Astrocyte (in vitro differentiated cells and primary cell): ENCODE results near the gene LCMT1. TPM values are rescaled to one million over a fixed set of nuclear protein-coding genes. Genes with fewer than 3 reads are reported as not detected.

Experiments used
- DNase-seq: peaks from one replicate; pipeline ENCODE4 v3.0.0-alpha.2; 2010; ENCODE audit warnings: low read depth
- FAIRE-seq: peaks from 2 replicates; lab custom pipeline; 2011; peaks lifted over from hg19 to GRCh38; lab: Jason Lieb, UNC
- H2AFZ ChIP-seq: 2 replicates; pipeline ENCODE4 v1.6.0; 2012; ENCODE audit warnings: low read depth, low read length, inconsistent platforms
- H3K27ac ChIP-seq: 2 replicates; pipeline ENCODE4 v1.5.1; 2011; ENCODE audit warnings: low read depth, low read length, inconsistent platforms
- H3K27me3 ChIP-seq: 2 replicates; pipeline ENCODE4 v1.6.0; 2011; ENCODE audit warnings: low read length, inconsistent platforms; ENCODE audit not compliant: insufficient read depth
- H3K36me3 ChIP-seq: 2 replicates; pipeline ENCODE4 v1.5.1; 2011; ENCODE audit warnings: low read length, inconsistent platforms; ENCODE audit not compliant: insufficient read depth
- H3K4me1 ChIP-seq: 2 replicates; pipeline ENCODE4 v1.5.1; 2011; ENCODE audit warnings: low read length, inconsistent platforms; ENCODE audit not compliant: insufficient read depth
- H3K4me2 ChIP-seq: 2 replicates; pipeline ENCODE4 v1.6.0; 2012; ENCODE audit warnings: low read length, inconsistent platforms
- H3K4me3 ChIP-seq: 2 replicates; pipeline ENCODE4 v1.5.1; 2011; ENCODE audit warnings: low read depth, mild to moderate bottlenecking, low read length, inconsistent platforms; ENCODE audit not compliant: insufficient read depth
- H3K79me2 ChIP-seq: 2 replicates; pipeline ENCODE4 v1.6.0; 2012; ENCODE audit warnings: mild to moderate bottlenecking, low read length, inconsistent platforms; ENCODE audit not compliant: insufficient read depth
- H3K9ac ChIP-seq: 2 replicates; pipeline ENCODE4 v1.6.0; 2012; ENCODE audit warnings: mild to moderate bottlenecking, low read length, inconsistent platforms
- H3K9me3 ChIP-seq: 2 replicates; pipeline ENCODE4 v1.5.1; 2012; ENCODE audit warnings: low read depth, mild to moderate bottlenecking, low read length, inconsistent platforms; ENCODE audit not compliant: insufficient read depth
- H4K20me1 ChIP-seq: 2 replicates; pipeline ENCODE4 v1.6.0; 2012; ENCODE audit warnings: low read length, inconsistent platforms; ENCODE audit not compliant: insufficient read depth
- H3K27ac Mint-ChIP-seq: one replicate; pipeline ENCODE4 v1.8.0; 2021; ENCODE audit warnings: mild to moderate bottlenecking, mixed read lengths; ENCODE audit not compliant: unreplicated experiment
- H3K27me3 Mint-ChIP-seq: one replicate; pipeline ENCODE4 v1.8.0; 2021; ENCODE audit warnings: low read depth, mixed read lengths; ENCODE audit not compliant: unreplicated experiment
- H3K36me3 Mint-ChIP-seq: one replicate; pipeline ENCODE4 v1.8.0; 2021; ENCODE audit warnings: low read depth, mixed read lengths; ENCODE audit not compliant: unreplicated experiment
- H3K4me1 Mint-ChIP-seq: one replicate; pipeline ENCODE4 v1.8.0; 2021; ENCODE audit warnings: low read depth, mixed read lengths; ENCODE audit not compliant: unreplicated experiment
- H3K4me3 Mint-ChIP-seq: one replicate; pipeline ENCODE4 v1.8.0; 2021; ENCODE audit warnings: mild to moderate bottlenecking, moderate library complexity, mixed read lengths; ENCODE audit not compliant: unreplicated experiment
- H3K9me3 Mint-ChIP-seq: one replicate; pipeline ENCODE4 v1.8.0; 2021; ENCODE audit warnings: mild to moderate bottlenecking, mixed read lengths; ENCODE audit not compliant: unreplicated experiment
- EZH2 ChIP-seq: IDR thresholded peaks from 2 replicates; pipeline ENCODE4 v1.6.1; 2012; ENCODE audit warnings: mild to moderate bottlenecking, low read length, inconsistent platforms; ENCODE audit not compliant: insufficient read depth
- total RNA-seq: library from RNA; stranded (reverse); gene quantifications from 2 replicates; pipeline ENCODE4 v1.2.1, GENCODE V29; 2021
- TF ChIP-seq, protein P1 (sequence below): IDR thresholded peaks from 2 replicates; pipeline ENCODE4 v1.5.1; 2011; ENCODE audit warnings: low read depth, mild to moderate bottlenecking, inconsistent platforms, low read length, moderate library complexity; ENCODE audit not compliant: insufficient read depth

Gene LCMT1
- total RNA-seq, 1 donor from 2014 or later: 46.9 TPM

- H4K20me1 ChIP-seq: no peaks in the 10 kb centered on the region
- Mint-ChIP-seq H3K27me3 (no peaks in the 10 kb centered on the region), H3K9me3 (no peaks in the 10 kb centered on the region), H3K4me1 (no peaks in the 10 kb centered on the region), H3K4me3 (no peak overlapping the region), H3K27ac (no peak overlapping the region), H3K36me3 (no peaks in the 10 kb centered on the region)
- H3K4me2 ChIP-seq: no peak overlapping the region
- no peak overlapping the region for H2AFZ ChIP-seq
- DNase-seq (no peak), FAIRE-seq (no peak)
- H3K4me1 ChIP-seq: no peaks in the 10 kb centered on the region
- no peaks in the 10 kb centered on the region for H3K27me3 ChIP-seq
- H3K9ac ChIP-seq: no peak overlapping the region
- H3K27ac ChIP-seq: no peak overlapping the region
- no peak overlapping the region for H3K4me3 ChIP-seq
- no peaks in the 10 kb centered on the region for H3K9me3 ChIP-seq
- no peaks in the 10 kb centered on the region for H3K36me3 ChIP-seq
- H3K79me2 ChIP-seq: no peaks in the 10 kb centered on the region
- TF ChIP-seq, protein P1, sequence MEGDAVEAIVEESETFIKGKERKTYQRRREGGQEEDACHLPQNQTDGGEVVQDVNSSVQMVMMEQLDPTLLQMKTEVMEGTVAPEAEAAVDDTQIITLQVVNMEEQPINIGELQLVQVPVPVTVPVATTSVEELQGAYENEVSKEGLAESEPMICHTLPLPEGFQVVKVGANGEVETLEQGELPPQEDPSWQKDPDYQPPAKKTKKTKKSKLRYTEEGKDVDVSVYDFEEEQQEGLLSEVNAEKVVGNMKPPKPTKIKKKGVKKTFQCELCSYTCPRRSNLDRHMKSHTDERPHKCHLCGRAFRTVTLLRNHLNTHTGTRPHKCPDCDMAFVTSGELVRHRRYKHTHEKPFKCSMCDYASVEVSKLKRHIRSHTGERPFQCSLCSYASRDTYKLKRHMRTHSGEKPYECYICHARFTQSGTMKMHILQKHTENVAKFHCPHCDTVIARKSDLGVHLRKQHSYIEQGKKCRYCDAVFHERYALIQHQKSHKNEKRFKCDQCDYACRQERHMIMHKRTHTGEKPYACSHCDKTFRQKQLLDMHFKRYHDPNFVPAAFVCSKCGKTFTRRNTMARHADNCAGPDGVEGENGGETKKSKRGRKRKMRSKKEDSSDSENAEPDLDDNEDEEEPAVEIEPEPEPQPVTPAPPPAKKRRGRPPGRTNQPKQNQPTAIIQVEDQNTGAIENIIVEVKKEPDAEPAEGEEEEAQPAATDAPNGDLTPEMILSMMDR: no peak
- TF ChIP-seq EZH2: no peak
Measured at GRCh38 chr16:25184771-25185170, 73.2 kb downstream of the LCMT1 start.

DNA sequence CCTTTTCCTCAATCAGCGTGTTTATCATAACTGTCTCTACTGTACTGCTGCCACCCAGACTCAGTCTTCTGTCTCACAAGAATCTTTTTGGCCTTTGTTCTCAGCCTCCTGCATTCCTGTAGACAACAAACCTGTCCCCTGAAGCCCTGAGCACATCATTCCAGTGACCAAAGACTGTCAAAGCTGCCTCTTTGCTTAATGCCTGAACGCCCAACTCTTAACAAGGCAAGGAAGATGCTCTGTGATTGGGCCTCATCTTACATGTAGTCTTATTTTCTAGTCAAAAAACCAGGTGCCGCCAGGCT is 75.9 kb downstream of the LCMT1 start:
- H3K79me2 ChIP-seq: no peaks in the 10 kb centered on the region
- Mint-ChIP-seq H3K4me3 (no peak overlapping the region), H3K36me3 (no peaks in the 10 kb centered on the region), H3K4me1 (no peaks in the 10 kb centered on the region), H3K27ac (no peak overlapping the region), H3K9me3 (no peaks in the 10 kb centered on the region), H3K27me3 (no peaks in the 10 kb centered on the region)
- H3K27ac ChIP-seq: no peak overlapping the region
- H3K4me2 ChIP-seq: no peak overlapping the region
- FAIRE-seq: no peak
- no peak overlapping the region for H3K4me3 ChIP-seq
- no peaks in the 10 kb centered on the region for H3K4me1 ChIP-seq
- H4K20me1 ChIP-seq: no peaks in the 10 kb centered on the region
- H2AFZ ChIP-seq: no peak overlapping the region
- H3K9me3 ChIP-seq: no peaks in the 10 kb centered on the region
- no peak for TF ChIP-seq EZH2
- TF ChIP-seq, protein P1: no peak
- no peaks in the 10 kb centered on the region for H3K36me3 ChIP-seq
- no peaks in the 10 kb centered on the region for H3K27me3 ChIP-seq
- no peak for DNase-seq
- H3K9ac ChIP-seq: no peak overlapping the region

GRCh38 chr16:25189305-25189704 is 77.8 kb downstream of the LCMT1 start:
- Mint-ChIP-seq H3K27me3 (no peaks in the 10 kb centered on the region), H3K4me3 (no peak overlapping the region), H3K27ac (no peak overlapping the region), H3K4me1 (no peaks in the 10 kb centered on the region), H3K36me3 (no peaks in the 10 kb centered on the region), H3K9me3 (no peaks in the 10 kb centered on the region)
- H3K9ac ChIP-seq: no peak overlapping the region
- DNase-seq: no peak
- no peaks in the 10 kb centered on the region for H4K20me1 ChIP-seq
- TF ChIP-seq, protein P1: no peak
- TF ChIP-seq EZH2: no peak
- no peak overlapping the region for H2AFZ ChIP-seq
- H3K4me1 ChIP-seq: no peaks in the 10 kb centered on the region
- no peaks in the 10 kb centered on the region for H3K36me3 ChIP-seq
- H3K27me3 ChIP-seq: no peaks in the 10 kb centered on the region
- FAIRE-seq: no peak
- no peak overlapping the region for H3K4me2 ChIP-seq
- no peaks in the 10 kb centered on the region for H3K79me2 ChIP-seq
- no peaks in the 10 kb centered on the region for H3K9me3 ChIP-seq
- H3K27ac ChIP-seq: no peak overlapping the region
- H3K4me3 ChIP-seq: no peak overlapping the region
